ENCODE results near the gene KIF17.

Gene KIF17

GRCh38 chr1:20726932-20727745, 9.3 kb upstream of the KIF17 start:
- DNase-seq (ENCODE audit: low read depth) = no peak
- TF ChIP-seq CTCF (conservative IDR thresholded peaks at IDR 0.05; ENCODE audit: low read length) = no peak
- no peak overlapping the region for H3K4me3 ChIP-seq (ENCODE audit: low read length)

- TF ChIP-seq CTCF (conservative IDR thresholded peaks at IDR 0.05; ENCODE audit: low read length) = no peak
- H3K4me3 ChIP-seq (ENCODE audit: low read length) = no peak overlapping the region
- DNase-seq (ENCODE audit: low read depth) = no peak
Observed at GRCh38 chr1:20726118-20726911, 8.5 kb upstream of the KIF17 start.

GRCh38 chr1:20725189-20726117, 7.6 kb upstream of the KIF17 start:
- DNase-seq (ENCODE audit: low read depth) = peak; percentile 55

GRCh38 chr1:20724364-20725188, 6.8 kb upstream of the KIF17 start:
- no peak overlapping the region for H3K4me3 ChIP-seq (ENCODE audit: low read length)
- no peak for TF ChIP-seq CTCF (conservative IDR thresholded peaks at IDR 0.05; ENCODE audit: low read length)
- no peak for DNase-seq (ENCODE audit: low read depth)

More at GRCh38 chr1:20725189-20726117, 7.6 kb upstream of the KIF17 start:
- no peak overlapping the region for H3K4me3 ChIP-seq (ENCODE audit: low read length)
- no peak for TF ChIP-seq CTCF (conservative IDR thresholded peaks at IDR 0.05; ENCODE audit: low read length)

- no peak for DNase-seq (ENCODE audit: low read depth)
- no peak overlapping the region for H3K4me3 ChIP-seq (ENCODE audit: low read length)
- TF ChIP-seq CTCF (conservative IDR thresholded peaks at IDR 0.05; ENCODE audit: low read length) = no peak
Observed at GRCh38 chr1:20723537-20724363, 5.9 kb upstream of the KIF17 start.
